Transverse colon (tissue), 3 donors: ENCODE data around the gene MYLK.

Experiments
- POLR2A ChIP-seq: fragments of 450-650 bp; IDR thresholded peaks from one replicate; pipeline ENCODE4 v1.6.1; 2016; ENCODE audit warnings: antibody characterized with exemption, mild to moderate bottlenecking, moderate library complexity
- TF ChIP-seq, protein P1 (sequence below), 5 experiments: fragments of 200-600 bp in 3 of 5; fragments of 450-650 bp in 2 of 5; sonication (generic) in 3 of 5; IDR thresholded peaks; 1 replicate in 2 of 5; 2 replicates in 3 of 5; pipeline ENCODE4 v1.5.1; 2016 to 2017; ENCODE audit warnings: antibody characterized with exemption in 5 of 5, inconsistent platforms in 3 of 5, mild to moderate bottlenecking in 2 of 5, moderate library complexity in 1 of 5

DNA sequence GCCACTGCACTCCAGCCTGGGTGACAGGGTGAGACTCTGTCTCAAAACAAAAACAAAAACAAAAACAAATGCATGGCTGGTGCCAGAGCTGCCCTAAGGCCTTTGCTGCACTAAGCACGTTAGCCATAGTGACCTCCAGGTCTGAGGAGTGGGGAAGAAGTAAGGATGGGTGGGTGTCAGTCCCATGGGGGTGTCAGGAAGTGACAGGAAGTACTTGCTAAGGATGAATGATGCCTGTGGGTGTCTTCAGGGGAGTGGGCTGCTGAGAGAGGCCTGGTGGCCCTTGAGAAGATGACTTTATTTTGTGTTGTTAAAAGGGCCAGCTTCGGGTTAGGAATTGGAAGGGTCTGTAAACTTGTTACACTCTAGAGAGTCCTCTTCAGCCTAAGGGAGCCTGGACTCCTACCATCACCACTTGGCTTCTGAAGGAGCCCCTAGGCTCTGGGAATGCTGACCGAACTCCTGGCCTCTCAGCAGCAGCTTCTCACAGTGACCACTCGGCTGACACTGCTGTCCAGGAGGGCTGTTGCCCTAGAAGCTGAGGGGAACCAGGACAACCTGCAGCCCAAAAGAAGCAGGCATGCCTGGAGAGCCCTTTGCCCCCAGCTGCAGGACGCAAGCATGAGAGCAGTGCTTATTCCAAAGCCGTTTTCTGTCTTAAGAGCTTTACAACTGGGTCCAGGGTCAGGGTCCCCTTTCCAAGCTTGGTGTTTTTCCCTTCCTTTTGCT lies 116.4 kb downstream of the MYLK start:
- TF ChIP-seq, protein P1, sequence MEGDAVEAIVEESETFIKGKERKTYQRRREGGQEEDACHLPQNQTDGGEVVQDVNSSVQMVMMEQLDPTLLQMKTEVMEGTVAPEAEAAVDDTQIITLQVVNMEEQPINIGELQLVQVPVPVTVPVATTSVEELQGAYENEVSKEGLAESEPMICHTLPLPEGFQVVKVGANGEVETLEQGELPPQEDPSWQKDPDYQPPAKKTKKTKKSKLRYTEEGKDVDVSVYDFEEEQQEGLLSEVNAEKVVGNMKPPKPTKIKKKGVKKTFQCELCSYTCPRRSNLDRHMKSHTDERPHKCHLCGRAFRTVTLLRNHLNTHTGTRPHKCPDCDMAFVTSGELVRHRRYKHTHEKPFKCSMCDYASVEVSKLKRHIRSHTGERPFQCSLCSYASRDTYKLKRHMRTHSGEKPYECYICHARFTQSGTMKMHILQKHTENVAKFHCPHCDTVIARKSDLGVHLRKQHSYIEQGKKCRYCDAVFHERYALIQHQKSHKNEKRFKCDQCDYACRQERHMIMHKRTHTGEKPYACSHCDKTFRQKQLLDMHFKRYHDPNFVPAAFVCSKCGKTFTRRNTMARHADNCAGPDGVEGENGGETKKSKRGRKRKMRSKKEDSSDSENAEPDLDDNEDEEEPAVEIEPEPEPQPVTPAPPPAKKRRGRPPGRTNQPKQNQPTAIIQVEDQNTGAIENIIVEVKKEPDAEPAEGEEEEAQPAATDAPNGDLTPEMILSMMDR (IDR thresholded peaks at IDR 0.05), result no peak
- no peak for TF ChIP-seq POLR2A
